Frontal cortex (tissue), 4 donors: ENCODE data around the gene ARHGAP40. TPM values are rescaled to one million over a fixed set of nuclear protein-coding genes. Genes with fewer than 3 reads are reported as not detected.

Source experiments
- DNase-seq, 2 donors: peaks; one replicate each; pipeline ENCODE4 v3.0.0; 2012; ENCODE audit warnings: low spot score in 2 of 2
- FAIRE-seq: peaks from 2 replicates; lab custom pipeline; 2012; peaks lifted over from hg19 to GRCh38; lab: Jason Lieb, UNC
- total RNA-seq: library from RNA; depleted of rRNA; stranded (reverse); fragments of >200 nt; gene quantifications from one replicate; pipeline ENCODE4 v1.2.3, GENCODE V29; 2014
- donor health status: control.
- donor health status: control.
- donor health status: control.

Gene ARHGAP40
- 0.41 TPM for total RNA-seq

DNA sequence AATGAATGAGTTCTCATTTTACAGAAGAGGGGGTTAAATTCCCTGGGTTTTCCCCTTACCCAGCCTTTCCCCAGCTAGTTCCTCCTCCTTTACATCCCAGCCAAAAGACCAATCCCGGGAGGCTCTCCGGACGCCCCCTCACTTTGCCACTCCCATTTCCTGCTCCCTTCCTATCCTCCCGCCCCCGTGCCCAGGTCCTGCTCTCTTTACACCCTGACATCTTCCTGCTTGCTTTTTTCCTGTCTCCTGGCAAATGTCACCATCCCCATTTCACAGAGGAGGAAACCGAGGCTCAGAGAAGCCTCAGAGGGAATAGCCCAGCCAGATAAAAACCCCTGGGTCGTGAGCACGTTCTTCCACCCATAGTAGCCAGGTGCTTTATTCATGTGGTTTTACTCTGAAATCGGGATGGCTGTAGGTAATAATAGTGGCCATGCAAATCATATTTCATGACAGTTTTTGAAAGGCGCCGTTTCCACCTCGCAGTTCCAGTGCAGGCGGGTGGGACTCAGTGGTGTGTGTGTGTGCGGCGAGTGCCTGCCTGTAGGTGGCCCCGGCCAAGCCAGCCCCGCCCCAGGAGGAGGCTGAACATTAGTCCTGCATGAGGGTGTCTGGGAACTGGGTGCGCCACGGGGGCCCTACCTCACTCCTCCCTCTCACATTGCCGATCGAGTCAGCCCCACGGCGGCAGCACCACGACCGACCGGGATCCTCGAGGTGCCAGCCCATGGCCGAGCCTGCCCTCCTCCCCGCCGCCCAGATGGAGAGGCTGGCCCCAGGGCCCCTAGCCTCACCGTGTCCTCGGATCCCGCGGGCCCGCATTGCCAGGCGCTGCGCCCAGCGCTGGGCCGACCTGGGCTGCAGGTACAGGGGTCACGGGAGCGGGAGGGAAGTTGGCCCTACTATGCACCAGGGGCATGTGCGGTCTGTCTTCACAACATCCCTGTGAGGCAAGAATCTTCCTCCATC lies at the start of gene ARHGAP40:
Gene ARHGAP40, plus strand, starts transcription at position 594 of the 969 bp plus-strand sequence.
- FAIRE-seq, result no peak
- peak in 1 of 2 donors; percentile 46 for DNase-seq

DNA sequence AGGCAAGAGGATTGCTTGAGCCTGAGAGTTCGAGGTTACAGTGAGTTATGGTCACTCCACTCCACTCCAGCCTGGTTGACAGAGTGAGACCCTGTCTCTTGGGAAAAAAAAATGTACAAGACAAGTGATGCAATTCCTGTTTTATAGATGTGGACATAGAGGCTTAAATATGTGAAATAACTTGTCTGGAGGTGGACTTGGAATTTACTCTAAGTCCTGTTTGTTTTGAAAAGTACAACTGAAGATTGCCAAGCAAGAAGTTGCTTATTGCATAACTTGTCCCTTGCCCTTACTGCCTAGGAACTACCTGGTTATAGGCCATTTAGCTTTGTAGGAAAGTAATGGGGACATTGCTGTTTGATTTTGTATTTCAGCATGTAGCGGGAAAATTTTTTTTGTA lies 46.6 kb upstream of the ARHGAP40 start:
- FAIRE-seq, result no peak
- DNase-seq, result no peak

GRCh38 chr20:38555395-38555794 lies 46.2 kb upstream of the ARHGAP40 start:
- no peak for DNase-seq

GRCh38 chr20:38557174-38557573 lies 44.4 kb upstream of the ARHGAP40 start:
- FAIRE-seq (no peak), DNase-seq (no peak)

More at GRCh38 chr20:38555395-38555794, 46.2 kb upstream of the ARHGAP40 start:
- no peak for FAIRE-seq

GRCh38 chr20:38558596-38559360 lies 42.8 kb upstream of the ARHGAP40 start:
- no peak for DNase-seq
- FAIRE-seq, result no peak

GRCh38 chr20:38559764-38560163 lies 41.8 kb upstream of the ARHGAP40 start:
- FAIRE-seq, result no peak

DNA sequence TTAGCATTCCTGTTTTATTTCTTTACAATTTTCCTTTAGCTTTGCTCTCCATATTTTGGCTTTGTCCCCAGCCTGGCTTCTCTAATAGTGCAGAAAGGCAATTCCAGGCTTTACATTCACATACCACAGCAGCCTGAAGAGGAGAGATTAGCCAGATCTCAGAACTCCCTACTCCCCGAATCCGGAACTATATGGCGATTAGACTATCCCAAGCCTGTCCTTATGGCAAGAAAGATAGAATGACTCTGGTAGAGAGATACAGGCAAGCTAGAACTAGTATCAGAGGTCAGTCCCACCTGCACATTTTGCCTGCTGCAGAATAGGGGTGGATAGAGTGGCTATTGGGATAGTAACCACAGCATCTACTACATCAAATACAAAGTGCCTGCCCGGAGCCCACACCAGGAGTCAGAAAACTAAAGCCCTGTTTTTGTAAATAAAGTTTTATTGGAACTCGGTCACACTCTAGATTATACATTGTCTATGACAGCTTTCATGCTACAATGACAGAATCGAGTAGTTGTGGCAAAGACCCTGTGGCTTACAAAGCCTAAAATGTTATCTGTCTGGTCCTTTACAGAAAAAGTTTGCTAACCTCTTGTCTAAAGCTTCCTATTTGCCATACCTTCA lies 37.7 kb upstream of the ARHGAP40 start:
- FAIRE-seq, result no peak

More at GRCh38 chr20:38559764-38560163, 41.8 kb upstream of the ARHGAP40 start:
- DNase-seq, result no peak

GRCh38 chr20:38564680-38565079 lies 36.9 kb upstream of the ARHGAP40 start:
- no peak for DNase-seq
- no peak for FAIRE-seq

More for the DNA sequence above, 37.7 kb upstream of the ARHGAP40 start:
- no peak for DNase-seq

DNA sequence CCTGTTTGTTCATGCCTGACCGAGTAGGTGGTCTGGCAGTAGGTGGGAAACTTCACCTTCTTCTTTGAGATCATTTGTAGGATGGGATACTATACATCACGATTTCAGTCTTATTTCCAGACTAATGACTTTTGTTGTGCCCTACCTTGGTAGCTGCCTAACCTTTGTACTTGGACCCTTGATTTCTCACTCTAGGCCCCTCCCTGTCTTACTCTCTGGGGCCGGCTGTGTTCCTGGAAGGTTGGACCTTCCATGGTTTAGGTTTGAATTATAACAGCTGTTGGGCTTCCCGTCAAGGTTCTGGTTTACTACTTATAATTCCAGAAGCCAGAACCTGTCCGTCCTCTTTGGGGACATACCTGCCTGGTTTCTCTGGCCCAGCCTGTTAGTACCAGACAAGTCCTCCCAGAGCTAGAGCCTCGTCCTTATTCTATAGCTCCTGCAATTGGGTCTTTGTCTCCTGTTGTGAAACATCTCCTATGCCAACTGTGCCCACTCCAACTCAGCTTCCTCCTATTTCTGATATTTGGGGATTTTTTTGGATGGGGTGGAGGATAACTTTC lies 35.5 kb upstream of the ARHGAP40 start:
- no peak for FAIRE-seq
- no peak for DNase-seq

DNA sequence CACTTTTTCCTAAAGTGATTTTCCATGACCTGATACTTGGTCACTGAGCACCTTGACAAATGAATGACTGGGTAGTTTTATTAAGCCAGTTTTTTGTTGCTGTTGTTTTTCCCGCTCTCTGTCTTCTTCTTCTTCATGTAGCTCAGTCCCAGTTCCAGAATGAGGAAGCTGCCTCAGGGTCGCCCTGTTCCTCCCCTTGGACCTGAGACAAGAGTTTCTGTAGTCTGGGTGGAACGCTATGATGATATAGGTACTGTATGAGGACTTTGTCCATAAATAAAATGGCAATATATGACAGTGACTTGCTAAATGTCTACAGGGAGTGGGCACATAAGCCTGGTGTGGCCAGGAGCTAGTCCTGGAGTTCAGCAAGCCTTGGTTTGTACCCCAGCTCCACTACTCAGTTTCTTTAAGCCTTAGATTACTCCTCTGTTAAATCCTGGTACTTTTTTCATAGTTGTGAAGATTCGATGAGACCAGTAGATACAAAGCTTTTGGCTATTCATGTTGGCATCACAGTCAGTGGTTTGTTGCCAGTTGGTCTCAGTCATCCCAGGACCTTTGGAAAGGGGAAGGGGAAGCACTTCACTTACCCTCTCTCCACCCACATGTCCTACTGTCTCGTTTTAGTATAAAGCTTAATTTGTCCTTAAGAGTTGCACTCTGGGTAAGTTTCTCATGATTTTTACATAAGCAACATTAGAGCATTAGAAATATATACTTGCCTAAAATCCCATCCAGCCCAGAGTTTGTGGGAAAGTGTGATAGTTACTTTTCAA lies 31.7 kb upstream of the ARHGAP40 start:
- no peak for FAIRE-seq
- DNase-seq, result no peak

GRCh38 chr20:38573413-38573812 lies 28.2 kb upstream of the ARHGAP40 start:
- DNase-seq (no peak), FAIRE-seq (no peak)

- FAIRE-seq, result no peak
- no peak for DNase-seq
Measured at GRCh38 chr20:38579219-38579910, 22.2 kb upstream of the ARHGAP40 start.

GRCh38 chr20:38579921-38580320 lies 21.7 kb upstream of the ARHGAP40 start:
- no peak for DNase-seq

GRCh38 chr20:38581013-38581412 lies 20.6 kb upstream of the ARHGAP40 start, which contains the start of gene ADIG:
TSS of gene ADIG (plus strand) at chr20:38581197. CDS start at chr20:38581251, 54 bp downstream.
- no peak for FAIRE-seq
- DNase-seq, result peak; percentile 42 to 70

More at GRCh38 chr20:38579921-38580320, 21.7 kb upstream of the ARHGAP40 start:
- FAIRE-seq, result no peak

GRCh38 chr20:38581830-38582358 lies 19.7 kb upstream of the ARHGAP40 start:
- FAIRE-seq (no peak), DNase-seq (no peak)

- DNase-seq, result no peak
- no peak for FAIRE-seq
Measured at GRCh38 chr20:38583306-38583705, 18.3 kb upstream of the ARHGAP40 start.

DNA sequence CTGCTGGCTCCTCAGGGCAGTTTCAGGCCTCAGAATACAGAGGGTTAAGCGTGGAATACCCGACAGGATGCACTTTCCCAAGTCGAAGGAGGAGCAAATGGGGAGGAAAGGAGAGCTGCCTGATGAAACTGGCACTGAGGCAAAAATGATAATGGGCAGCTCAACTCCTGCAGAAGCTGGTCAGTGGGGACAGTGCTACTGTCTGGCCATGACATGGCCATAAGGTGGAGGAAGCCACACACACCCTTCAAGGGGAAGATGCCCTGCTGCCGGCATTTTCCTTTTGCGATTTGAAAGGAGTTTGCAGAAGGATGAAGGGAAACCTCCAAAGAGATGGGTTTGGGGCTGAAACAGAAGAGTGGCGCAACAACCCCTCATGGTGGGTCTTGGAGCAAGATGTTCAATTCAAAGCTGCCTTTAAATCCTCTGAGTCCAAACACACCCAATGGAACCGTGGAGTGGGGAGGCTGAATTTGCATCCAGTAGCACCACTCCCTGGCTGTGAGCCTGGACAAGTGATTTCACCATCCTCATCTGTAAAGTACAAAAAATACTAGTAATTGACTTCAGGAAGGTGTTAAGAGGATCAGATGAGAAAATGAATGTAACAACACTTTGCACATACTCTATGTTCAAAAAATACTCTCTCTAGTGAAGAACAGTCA lies 17.4 kb upstream of the ARHGAP40 start:
- FAIRE-seq, result no peak
- no peak for DNase-seq
